OCI-LY7 (cell line): ENCODE results near the gene PRKN.

Experiments
- EZH2phosphoT487 ChIP-seq: fragments of 200-600 bp; sonication (generic); IDR thresholded peaks from 2 replicates; pipeline ENCODE4 v1.6.1; 2018; ENCODE audit warnings: low read depth, borderline replicate concordance, mild to moderate bottlenecking, mixed run types, antibody characterized with exemption, low read length, moderate library complexity, mixed read lengths
- TF ChIP-seq, protein P1 (sequence below): fragments of 200-600 bp; sonication (generic); conservative IDR thresholded peaks from 2 replicates; pipeline ENCODE4 v1.5.1; 2014; ENCODE audit warnings: mild to moderate bottlenecking, antibody characterized with exemption, low read length, moderate library complexity, mixed read lengths

- TF ChIP-seq, protein P1, sequence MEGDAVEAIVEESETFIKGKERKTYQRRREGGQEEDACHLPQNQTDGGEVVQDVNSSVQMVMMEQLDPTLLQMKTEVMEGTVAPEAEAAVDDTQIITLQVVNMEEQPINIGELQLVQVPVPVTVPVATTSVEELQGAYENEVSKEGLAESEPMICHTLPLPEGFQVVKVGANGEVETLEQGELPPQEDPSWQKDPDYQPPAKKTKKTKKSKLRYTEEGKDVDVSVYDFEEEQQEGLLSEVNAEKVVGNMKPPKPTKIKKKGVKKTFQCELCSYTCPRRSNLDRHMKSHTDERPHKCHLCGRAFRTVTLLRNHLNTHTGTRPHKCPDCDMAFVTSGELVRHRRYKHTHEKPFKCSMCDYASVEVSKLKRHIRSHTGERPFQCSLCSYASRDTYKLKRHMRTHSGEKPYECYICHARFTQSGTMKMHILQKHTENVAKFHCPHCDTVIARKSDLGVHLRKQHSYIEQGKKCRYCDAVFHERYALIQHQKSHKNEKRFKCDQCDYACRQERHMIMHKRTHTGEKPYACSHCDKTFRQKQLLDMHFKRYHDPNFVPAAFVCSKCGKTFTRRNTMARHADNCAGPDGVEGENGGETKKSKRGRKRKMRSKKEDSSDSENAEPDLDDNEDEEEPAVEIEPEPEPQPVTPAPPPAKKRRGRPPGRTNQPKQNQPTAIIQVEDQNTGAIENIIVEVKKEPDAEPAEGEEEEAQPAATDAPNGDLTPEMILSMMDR: no peak
- TF ChIP-seq EZH2phosphoT487: no peak
These were observed 184.3 kb downstream of the PRKN start for GRCh38 chr6:162543221-162543620.
